Right ventricle myocardium inferior (tissue), 1 donor: Measurements from ENCODE around the gene MYH9. TPM values are rescaled to one million over a fixed set of nuclear protein-coding genes. Genes with fewer than 3 reads are reported as not detected.
"Not testable (repeated sequence)": the region's sequence is repeated elsewhere in the genome, so short reads cannot be mapped to it uniquely, and the experiment has no call there.

ENCODE experiments used
- ATAC-seq: fragments of 200-7000 bp; cut with Tn5 transposase; one replicate; pipeline ENCODE4 v1.9.1; 2020; ENCODE audit warnings: mild to moderate bottlenecking, moderate library complexity
- DNase-seq: peaks from one replicate; pipeline ENCODE4 v3.0.0; 2021; ENCODE audit errors: missing footprints
- intact Hi-C: fragments of 100-400 bp; cut with DNase I; formaldehyde crosslinking; loops from one replicate; pipeline ENCODE4 v1.11.0; 2022
- total RNA-seq: library from RNA; stranded (reverse); fragmentation: NEBNext Ultra II Directional; extraction: Animal tissue kit (Norgen Biotek cat#: 25700); gene quantifications from one replicate; pipeline ENCODE4 v1.2.1, GENCODE V29; 2021
- donor health status: DM: no; HTN: yes; CAD: no; lungs with severe emphysema.

Gene MYH9
- total RNA-seq, 1 donor from 2014 or later, result 180 TPM

DNA sequence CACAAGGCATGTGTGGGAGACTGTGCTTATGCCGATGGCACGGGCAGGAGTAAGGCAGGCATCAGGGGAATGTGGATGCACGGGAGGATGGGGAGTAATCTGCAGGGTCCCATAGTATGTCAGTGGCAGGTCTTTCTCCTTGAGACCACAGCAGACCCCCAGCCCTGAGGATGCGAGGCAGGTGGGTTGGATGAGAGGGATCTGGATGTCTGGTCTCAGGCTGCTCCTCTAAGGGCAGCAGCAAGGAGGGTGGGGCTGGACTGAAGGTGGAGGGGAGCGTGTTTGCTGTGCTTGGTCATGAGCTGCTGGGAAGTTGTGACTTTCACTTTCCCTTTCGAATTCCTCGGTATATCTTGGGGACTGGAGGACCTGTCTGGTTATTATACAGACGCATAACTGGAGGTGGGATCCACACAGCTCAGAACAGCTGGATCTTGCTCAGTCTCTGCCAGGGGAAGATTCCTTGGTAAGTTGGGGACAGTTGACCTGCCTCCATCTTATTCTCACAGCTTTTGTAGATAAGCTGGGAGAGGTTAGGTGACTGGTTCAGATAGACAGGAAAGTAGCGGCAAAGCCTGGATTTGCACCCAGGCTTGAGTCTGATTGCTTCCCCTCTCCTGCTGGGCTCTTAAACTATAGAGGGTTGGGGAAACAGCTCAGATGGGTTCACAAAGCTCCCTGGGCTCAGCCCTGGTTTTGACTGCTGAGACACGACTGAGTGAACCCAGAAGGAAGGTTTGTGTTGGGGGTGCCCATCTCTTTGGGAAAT is 134.8 kb downstream of the MYH9 start, which contains the start of gene APOL1:
TSS of gene APOL1 (plus strand) at position 380 of the 769 bp plus-strand sequence. CDS start 1,823 bp downstream, outside the sequence.
- intact Hi-C loops, result no loop called here
- ATAC-seq (peak; percentile 47), DNase-seq (no peak)

DNA sequence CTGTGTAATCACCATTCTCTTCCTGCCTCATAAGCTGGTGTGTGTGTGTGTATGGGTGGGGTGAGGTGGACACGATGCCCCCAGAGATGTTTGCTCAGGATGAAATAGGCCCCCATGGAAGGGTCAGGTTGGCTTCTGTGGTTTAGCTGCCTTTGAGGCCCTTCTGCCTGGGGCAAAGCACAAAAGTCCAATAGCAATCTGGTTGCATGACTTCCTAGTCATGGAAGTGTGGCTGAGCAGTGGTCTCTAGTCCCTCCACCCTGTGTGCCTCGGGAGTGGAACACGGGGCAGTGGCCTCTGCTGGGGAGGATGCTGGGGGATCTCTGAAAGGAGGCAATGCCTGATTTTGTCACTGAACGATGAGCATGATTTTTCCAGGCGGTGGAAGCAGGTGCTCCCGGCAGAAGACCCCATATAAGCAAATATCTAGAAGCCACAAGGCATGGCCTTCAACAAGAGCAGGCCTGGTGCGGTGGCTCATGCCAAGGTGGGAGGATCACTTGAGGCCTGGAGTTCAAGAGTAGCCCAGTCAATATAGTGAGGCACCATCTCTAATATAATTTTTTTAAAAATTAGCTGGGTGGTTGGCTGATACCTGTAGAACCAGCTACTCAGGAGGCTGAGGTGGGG is 135.7 kb downstream of the MYH9 start:
- DNase-seq, intact Hi-C loops, ATAC-seq: not testable (repeated sequence)

DNA sequence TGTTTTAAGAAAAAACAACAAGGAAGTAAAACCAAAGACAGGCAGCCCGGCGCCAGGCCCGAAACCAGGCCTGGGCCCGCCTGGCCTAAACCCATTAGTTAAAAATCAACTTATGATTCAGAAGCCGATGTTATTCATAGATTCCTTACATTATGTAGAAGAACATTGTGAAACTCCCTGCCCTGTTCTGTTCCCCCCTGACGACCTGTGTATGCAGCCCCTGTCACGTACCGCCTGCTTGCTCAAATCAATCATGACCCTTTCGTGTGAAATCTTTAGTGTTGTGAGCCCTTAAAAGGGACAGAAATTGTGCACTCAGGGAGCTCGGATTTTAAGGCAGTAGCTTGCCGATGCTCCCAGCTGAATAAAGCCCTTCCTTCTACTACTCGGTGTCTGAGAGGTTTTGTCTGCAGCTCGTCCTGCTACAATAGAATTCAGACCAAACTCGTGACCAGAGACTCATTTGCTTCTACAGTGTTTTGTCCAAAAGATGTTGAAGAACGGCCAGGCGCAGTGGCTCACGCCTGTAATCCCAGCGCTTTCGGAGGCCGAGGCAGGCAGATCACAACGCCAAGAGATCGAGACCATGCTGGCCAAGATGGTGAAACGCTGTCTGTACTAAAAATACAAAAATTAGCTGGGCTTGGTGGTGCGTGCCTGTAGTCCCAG is 137.3 kb downstream of the MYH9 start:
- not testable (repeated sequence) for ATAC-seq

DNA sequence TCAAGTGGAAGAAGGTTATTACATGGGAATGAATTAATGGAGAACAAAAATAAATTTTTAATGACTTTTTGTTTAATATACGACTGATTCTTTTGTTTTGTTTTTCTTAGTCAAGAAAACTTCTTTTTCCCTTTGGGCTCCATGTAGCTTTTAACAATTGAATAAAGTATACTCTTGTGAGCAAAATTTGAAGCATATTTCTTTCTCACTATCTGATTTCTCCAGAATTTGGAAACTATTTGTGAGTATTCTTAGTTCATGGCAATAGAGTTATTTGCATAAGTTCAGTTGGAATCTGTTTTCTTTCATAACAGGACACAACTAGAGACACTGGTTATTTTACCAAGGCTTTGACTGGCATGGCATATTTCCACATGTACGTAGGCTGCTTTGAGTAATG is 138.6 kb downstream of the MYH9 start:
- intact Hi-C loops, result no loop called here
- DNase-seq (no peak), ATAC-seq (no peak)

More for the DNA sequence above, 137.3 kb downstream of the MYH9 start:
- intact Hi-C loops, DNase-seq: not testable (repeated sequence)

DNA sequence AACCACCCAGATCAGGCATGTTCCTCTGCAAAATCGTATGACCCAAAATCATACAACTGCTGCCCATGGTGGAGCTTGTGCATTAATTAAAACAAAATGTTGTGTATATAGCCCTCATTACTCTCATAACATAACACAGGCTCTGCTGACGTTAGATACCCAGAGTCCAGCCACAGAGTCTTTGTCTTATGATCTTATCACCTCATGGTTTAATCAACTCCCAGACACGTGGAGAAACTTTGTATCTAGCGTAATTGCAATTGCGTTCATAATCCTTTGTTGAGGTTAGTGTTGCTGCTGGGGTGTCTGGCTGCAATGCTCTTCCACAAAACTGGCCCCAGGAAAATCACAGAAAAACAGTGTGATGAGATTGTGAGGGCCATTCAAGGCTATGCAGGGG is 139.8 kb downstream of the MYH9 start:
- intact Hi-C loops, result no loop called here
- ATAC-seq (no peak), DNase-seq (no peak)

DNA sequence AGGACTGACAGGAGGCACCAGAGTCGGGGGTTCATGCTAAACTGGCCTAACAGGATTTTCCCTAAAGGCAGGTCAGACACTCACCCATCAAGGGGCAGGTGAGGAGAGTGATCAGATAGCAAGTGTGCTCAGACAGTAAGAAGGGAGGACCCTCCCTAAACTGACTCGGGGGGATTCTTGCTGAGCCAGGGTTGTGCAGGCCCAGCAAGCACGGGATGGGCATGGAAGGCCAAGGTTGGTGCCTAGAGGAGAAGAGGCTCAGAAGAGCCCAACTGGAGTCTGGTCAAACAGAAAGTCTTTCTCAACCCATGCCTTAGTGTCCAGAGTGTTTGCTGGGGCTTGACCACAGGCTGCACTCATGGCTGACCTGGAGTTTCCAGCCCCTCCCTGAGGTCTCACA is 141.0 kb downstream of the MYH9 start:
- intact Hi-C loops, result no loop called here
- no peak for ATAC-seq
- DNase-seq, result no peak

DNA sequence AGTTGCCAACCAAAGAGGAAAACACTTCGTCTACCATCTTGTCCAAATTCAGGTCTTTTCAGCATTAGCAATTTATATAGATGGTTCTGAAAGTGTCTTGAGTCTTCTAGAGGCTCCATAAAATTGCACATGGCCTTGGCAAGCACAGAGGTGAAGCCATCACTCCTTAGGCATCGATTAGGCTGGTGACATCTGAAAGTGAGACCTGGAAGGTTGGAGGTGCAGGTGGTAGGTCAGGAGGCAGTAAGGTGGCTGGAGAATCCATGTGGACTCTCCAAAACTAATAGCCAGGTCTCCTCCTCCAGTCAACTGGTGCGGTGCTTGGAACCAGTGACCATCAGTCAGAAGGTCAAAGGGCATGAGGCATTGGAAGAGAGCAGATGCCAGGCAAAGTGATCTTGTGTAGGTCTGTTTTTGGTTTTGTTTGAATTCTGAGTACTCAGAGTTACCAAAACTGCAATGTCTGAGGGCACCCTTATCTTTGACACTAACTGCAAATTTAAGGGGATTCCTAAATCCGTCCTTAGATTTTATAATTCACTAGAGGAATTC is 141.9 kb downstream of the MYH9 start:
- DNase-seq (no peak), ATAC-seq (no peak)
- intact Hi-C loops, result loop anchor here (2.0 kb wide), 1 partner anchor 23 kb away; no protein-coding TSS in a partner anchor

DNA sequence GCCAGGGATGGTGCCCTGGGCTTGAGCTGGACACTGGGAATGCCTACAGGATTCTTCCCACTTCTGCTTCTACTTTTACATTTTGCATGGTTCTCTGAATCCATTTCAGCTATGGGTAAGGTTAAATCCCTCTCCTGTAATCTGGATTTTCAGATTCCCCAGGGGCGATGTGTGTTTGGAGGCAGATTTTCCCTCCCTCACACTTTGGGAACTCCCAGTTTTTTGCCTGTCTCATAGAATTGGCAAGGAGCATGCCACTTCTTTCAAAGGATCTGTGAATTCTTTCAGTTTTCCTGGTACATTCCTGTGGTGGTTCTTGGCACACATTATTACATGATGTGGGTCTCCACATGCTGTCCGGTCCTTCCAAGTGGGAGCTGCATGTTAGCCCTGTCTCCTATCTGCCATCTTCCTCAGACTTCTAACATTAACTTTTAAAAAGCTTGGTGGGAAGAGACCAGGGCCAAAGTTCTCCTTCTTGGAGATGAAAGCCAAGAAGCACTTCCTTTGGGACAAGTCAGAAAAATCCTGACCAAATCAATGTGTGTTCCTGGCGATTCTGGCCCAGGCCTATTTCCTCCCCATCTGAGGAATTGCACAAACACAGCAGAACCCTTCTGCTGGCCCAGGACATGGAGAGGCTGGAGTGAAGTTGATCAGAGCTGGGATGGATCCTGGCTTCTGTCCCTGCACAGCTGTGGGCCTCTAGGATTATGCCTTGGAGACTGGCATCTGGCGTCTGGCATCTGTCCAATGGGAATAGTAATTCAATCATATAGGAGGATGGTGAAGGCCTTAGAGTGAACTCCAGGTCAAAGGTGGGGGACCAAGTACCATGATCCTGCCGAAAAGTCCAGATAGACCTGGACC is 143.0 kb downstream of the MYH9 start:
- intact Hi-C loops, result loop anchor here (2.0 kb wide), 1 partner anchor 22 kb away; no protein-coding TSS in a partner anchor
- DNase-seq (no peak), ATAC-seq (peak; percentile 94)

DNA sequence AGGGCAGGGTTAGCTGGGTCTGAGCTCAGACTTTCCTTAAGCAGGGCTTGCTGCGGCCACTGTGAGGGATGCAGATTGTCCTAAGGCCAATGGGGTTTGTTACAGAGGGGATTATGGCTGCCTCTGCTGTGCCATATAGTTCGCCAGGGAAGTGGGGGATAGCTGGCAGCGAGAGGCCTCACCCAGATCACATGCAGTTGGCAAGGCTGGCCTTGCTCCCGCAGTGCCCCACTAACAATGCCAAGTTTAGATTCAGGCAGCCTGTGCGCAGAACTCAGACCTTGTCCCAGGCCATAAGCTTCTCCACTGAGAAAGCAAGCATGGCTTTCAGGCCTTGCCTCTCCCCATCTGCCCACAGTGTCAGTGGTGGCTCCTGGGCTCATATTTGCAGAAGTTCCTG is 143.8 kb downstream of the MYH9 start:
- DNase-seq (no peak), ATAC-seq (peak; percentile 6)
- intact Hi-C loops, result loop anchor here (2.0 kb wide), 1 partner anchor 21 kb away; no protein-coding TSS in a partner anchor

DNA sequence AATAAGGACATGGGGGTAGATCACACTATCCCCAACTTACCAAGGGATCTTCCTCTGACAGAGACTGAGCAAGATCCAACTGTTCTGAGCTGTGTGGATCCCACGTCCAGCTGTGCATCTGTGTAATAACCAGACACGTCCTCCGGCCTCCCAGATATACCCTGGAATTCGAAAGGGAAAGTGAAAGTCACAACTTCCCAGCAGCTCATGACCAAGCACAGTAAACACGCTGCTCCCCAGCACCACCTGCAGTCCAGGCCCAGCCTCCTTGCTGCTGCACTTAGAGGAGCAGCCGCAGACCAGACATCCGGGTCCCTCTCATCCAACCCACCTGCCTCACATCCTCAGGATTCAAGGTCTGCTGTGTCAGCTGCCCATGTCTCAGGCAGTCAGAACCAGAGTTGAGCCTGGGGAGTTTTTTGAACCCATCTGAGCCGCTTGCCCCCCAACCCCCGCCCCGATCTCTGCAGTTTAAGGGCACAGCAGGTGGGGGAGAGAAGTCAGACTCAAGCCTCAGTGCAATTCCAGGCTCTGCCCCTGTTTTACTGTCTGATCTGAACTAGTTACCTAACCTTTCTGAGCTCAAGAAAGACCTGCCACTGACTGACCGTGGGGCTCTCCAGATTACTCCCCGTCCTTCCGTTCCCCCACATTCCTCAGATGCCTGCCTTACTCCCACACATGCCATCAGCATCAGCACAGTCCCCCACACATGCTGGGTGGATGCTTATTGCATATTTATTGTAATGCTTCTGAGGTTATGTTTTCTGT is 148.2 kb downstream of the MYH9 start, which contains the start of gene APOL2:
TSS of gene APOL2 (minus strand) at position 127 of the 771 bp plus-strand sequence. CDS start 6,365 bp downstream, outside the sequence.
- ATAC-seq (peak; percentile 97), DNase-seq (peak; percentile 94)
- intact Hi-C loops, result no loop called here

DNA sequence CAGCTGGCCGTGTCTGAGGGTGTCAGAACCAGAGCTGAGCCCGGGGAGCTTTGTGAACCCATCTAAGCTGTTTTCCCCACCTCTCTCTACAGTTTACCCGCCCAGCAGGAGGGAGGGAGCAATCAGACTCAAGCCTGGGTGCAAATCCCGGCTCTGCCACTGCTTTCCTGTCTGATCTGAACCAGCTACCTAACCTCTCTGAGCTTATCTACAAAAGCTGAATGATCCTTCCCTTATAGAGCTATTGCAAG is 148.7 kb downstream of the MYH9 start:
- ATAC-seq (peak; percentile 14), DNase-seq (no peak)
- intact Hi-C loops, result no loop called here

DNA sequence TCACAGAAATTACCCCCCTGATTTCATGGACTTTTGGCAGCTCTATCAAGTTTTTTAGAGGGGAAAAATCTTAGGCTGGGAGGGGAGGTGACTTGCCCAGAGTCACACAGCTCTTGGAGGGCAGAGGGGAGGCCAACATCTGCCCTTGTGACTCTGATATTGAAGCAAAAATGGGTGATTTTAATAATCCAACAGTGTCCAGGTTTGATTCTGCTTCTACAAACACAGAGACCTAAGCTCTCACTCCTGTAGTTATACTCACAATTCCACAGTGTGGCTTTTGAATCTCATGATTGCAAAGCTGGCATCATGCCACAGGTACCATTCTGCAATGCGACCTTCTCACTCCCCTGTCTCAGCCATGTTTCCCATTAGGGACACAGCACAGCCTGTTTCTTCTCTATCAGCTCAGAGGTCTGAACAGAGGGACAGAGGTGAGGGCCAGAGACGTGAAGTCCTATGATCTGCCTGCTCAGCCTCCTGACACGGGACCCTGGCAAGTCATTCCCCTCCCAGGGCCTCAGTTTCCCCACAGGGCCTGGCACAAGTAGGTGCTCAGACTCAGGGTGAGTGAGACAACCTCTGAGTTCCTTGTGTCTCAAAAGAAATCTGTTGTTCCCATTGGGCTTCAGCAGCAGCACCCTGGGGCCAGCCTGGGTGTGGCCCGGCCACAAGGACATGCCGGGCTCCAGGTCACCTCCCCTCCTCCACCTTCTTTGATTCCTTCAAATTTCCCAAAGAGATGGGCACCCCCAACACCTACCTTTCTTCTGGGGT is 149.2 kb downstream of the MYH9 start:
- no peak for DNase-seq
- intact Hi-C loops, result no loop called here

DNA sequence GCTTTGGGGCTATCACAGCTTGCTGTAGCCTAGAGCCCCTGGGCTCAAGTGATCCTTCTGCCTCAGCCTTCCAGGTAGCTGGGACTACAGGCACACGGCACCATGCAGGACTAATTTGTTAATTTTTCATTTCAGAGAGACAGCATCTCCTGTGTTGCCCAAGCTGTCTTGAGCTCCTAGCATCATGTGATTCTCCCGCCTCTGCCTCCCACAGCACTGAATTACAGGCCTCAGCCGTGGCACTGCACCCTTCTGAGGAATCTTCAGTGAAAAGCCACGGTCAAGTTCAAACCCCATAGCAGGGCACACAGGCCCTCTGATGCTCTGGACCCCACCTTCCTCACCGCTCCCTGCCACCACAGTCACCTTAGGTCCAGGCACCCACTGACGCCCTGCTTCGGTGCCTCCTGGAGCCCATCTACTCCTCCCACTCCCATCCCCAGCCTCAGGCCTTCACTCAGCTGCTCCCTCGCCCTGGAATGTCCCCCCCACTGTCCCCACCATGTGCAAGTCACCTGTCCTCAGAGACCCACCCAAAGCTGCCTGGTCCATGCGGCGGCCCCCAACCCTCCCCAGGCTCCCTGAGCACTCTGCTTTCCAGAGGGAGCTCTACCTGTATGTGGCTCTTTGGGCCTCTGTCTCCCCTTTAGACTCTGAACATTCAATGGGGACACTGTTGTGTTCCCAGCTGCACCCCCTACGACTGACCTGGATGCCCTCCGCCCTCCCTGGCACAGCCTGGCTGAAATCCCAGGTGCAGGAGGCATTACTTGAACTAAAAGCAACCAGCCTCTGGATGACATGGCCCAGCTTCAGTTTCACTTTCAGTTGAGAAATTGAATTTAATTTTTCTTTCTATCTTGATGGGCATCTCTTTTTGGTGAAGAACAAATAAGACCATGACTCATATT is 150.1 kb downstream of the MYH9 start:
- intact Hi-C loops, result no loop called here
- ATAC-seq (no peak), DNase-seq (no peak)

More for the DNA sequence above, 149.2 kb downstream of the MYH9 start:
- ATAC-seq, result peak; percentile 18

DNA sequence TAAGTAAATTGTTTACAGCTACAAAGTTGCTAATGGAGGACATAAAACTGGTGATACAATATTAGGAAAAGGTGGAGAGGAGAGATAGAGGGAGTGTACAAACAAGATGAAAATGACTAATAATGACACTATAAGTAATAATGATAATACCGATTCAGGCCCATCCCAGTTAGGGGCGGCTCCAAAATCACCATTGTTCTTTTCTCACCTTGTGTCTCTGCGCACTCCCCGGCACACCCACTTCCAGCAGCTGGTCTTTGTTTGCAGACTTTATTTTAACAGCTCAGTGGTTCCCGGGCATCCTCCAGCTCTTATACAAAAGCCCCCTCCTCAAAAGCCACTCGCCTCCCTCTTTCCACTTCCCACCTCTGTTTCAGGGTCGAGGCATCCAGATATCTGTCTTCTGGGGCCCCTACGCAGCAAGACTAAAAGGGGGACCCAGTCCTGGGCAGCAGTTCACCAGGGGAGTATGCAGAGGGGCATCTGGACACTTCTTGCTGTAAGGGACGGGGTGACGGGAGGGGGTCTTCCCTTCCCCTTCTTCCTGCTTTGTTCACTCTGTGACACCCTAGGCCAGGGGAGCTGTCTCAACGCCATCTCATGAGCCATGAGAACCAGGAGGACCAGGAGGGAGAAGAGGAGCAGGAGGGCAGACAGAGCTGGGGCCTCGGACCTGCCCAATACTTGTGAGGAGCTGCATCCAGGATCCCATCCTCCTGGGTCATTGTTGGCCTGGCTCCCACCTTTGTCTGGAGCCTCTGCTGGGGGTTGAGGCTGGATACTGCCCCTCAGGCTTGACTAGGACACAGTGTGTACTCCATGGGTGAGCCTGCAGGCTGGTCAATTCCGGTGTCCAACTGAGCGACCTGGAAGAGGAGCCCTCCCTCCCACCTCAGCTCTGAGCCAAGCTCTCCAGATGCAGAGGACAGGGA is 151.1 kb downstream of the MYH9 start:
- DNase-seq (no peak), ATAC-seq (no peak)
- intact Hi-C loops, result no loop called here

DNA sequence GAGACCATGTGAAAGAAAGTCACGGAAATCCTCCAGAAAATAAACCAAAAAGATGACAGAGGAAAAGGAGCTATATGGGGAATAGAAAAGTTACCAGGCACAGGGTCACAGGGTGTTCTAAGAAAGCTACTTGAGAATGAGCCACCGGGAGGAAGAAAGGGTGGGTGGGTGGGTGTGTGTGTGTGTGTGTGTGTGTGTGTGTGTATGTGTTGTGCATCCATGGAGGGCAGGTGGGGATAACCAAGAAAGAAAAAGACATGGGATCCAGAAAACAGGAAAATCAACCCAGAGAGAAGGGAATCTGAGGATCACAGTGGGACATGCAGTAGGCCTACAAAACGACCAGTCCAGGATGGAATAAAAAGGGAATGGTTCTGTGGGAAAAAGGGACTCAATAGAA is 152.2 kb downstream of the MYH9 start:
- intact Hi-C loops, result no loop called here
- no peak for DNase-seq
- ATAC-seq, result no peak
